Measurements from ENCODE around the gene DOCK4.
A peak's percentile ranks its signal among the peaks of the same experiment; 100 is the strongest.

The DOCK4 gene

DNA sequence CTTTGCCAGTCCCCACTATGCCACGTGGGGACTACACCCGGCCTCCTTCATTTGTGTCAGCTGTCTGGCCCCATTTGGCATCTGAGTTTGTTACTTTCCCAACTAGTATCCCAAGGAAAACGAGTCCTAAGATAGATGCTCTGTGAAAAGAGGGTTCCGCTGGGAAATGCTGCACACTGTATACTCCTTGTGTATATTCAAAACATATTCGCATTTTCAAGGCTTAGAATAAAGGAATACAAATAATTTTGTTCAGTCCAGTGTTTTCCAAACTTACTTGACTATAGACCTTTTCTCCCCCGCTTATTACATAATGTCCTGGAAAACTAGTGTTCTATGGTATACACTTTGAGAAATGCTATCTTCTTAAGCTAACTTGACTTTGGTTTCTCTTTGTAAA, 476.1 kb downstream of the DOCK4 start:
- DNase-seq (ENCODE audit: low read depth): no peak
- no peaks in the 10 kb centered on the region for H3K36me3 ChIP-seq (ENCODE audit: control insufficient read depth, insufficient read depth, low read length, severe bottlenecking)

DNA sequence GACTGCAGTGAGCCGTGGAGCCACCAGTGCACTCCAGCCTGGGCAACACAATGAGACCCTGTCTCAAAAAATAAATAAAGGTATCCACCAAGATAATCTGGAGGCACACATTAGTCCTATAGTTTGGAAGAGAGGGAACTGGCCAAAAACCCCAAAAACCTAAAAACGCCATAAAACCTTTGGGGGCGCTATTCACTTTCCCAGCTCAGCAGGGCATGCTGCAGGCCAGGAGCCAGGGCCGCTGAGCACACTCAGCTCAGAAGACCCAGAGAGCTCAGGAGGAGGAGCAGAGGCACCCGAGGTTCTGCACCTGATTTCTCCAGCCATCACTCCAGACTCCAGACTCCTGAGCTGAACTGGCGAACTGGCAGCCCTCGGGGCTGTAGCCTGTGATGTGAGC, 476.7 kb downstream of the DOCK4 start:
- no peak overlapping the region for H3K4me3 ChIP-seq (ENCODE audit: low read length)
- no peaks in the 10 kb centered on the region for H3K27me3 ChIP-seq (replicated peaks; ENCODE audit: control insufficient read depth, insufficient read depth, low read length)
- no peak overlapping the region for H3K9ac ChIP-seq (ENCODE audit: low read length)
- no peaks in the 10 kb centered on the region for H3K9me3 ChIP-seq (ENCODE audit: control insufficient read depth, low read length)
- no peaks in the 10 kb centered on the region for H3K36me3 ChIP-seq (ENCODE audit: control insufficient read depth, insufficient read depth, low read length, severe bottlenecking)
- DNase-seq (ENCODE audit: low read depth): no peak
- H3K4me1 ChIP-seq (ENCODE audit: control insufficient read depth, insufficient read depth, low read length): no peaks in the 10 kb centered on the region

More for the DNA sequence above, 476.1 kb downstream of the DOCK4 start:
- Histone ChIP-seq H3K4me1 (ENCODE audit: control insufficient read depth, insufficient read depth, low read length) (peaks cover 2% of the 10 kb centered on the region), H3K4me3 (ENCODE audit: low read length) (no peak overlapping the region), H3K27me3 (replicated peaks; ENCODE audit: control insufficient read depth, insufficient read depth, low read length) (no peaks in the 10 kb centered on the region), H3K9ac (ENCODE audit: low read length) (no peak overlapping the region), H3K9me3 (ENCODE audit: control insufficient read depth, low read length) (no peaks in the 10 kb centered on the region)

GRCh38 chr7:111728635-111728995, 477.6 kb downstream of the DOCK4 start:
- Histone ChIP-seq H3K9me3 (ENCODE audit: control insufficient read depth, low read length) (no peaks in the 10 kb centered on the region), H3K36me3 (ENCODE audit: control insufficient read depth, insufficient read depth, low read length, severe bottlenecking) (no peaks in the 10 kb centered on the region), H3K4me1 (ENCODE audit: control insufficient read depth, insufficient read depth, low read length) (no peaks in the 10 kb centered on the region), H3K4me3 (ENCODE audit: low read length) (no peak overlapping the region), H3K9ac (ENCODE audit: low read length) (no peak overlapping the region), H3K27me3 (replicated peaks; ENCODE audit: control insufficient read depth, insufficient read depth, low read length) (no peaks in the 10 kb centered on the region)
- no peak for DNase-seq (ENCODE audit: low read depth)

DNA sequence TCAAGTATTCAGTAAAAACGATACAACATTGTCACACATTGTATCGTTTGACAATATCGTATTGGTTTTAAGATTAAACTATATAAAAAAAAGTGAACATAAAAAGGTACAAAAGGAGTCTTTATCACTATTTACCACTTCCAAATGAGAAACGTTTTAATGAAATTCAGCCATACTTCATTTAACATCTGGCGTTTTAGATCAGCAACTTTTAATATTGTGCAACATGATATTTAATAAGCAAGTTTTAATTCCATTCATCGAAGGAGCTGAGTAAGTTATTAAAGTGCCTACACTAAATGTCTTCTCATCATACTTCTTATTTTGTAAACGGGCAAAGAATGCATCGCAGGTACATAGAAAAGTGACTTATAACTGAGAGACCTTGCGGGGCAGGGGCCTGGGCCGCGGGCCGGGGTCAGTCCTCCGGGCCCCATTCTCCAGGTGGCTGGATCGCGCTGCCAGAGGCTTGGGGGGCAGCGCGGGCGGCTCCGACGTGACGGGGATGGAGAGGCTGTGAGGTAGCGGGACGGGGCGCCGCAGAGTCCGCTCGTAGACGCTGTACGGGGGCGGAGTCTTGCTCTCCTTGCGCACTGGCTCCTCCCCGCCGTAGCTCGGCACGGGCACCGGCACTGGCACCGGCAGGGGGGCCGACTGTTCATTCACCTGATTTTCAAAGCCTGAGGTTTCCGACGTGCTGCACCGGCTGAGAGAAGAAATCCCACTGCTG, 478.1 kb downstream of the DOCK4 start:
- no peaks in the 10 kb centered on the region for H3K36me3 ChIP-seq (ENCODE audit: control insufficient read depth, insufficient read depth, low read length, severe bottlenecking)
- no peak for DNase-seq (ENCODE audit: low read depth)
- H3K9ac ChIP-seq (ENCODE audit: low read length): no peak overlapping the region
- no peaks in the 10 kb centered on the region for H3K4me1 ChIP-seq (ENCODE audit: control insufficient read depth, insufficient read depth, low read length)
- no peak overlapping the region for H3K4me3 ChIP-seq (ENCODE audit: low read length)
- H3K9me3 ChIP-seq (ENCODE audit: control insufficient read depth, low read length): no peaks in the 10 kb centered on the region
- no peaks in the 10 kb centered on the region for H3K27me3 ChIP-seq (replicated peaks; ENCODE audit: control insufficient read depth, insufficient read depth, low read length)

GRCh38 chr7:111718886-111719285, 487.3 kb downstream of the DOCK4 start:
- DNase-seq (ENCODE audit: low read depth): no peak
- no peak overlapping the region for H3K9ac ChIP-seq (ENCODE audit: low read length)
- H3K4me1 ChIP-seq (ENCODE audit: control insufficient read depth, insufficient read depth, low read length): no peaks in the 10 kb centered on the region
- no peaks in the 10 kb centered on the region for H3K27me3 ChIP-seq (replicated peaks; ENCODE audit: control insufficient read depth, insufficient read depth, low read length)
- peaks cover 11% of the 10 kb centered on the region for H3K9me3 ChIP-seq (ENCODE audit: control insufficient read depth, low read length)
- no peak overlapping the region for H3K4me3 ChIP-seq (ENCODE audit: low read length)
- H3K36me3 ChIP-seq (ENCODE audit: control insufficient read depth, insufficient read depth, low read length, severe bottlenecking): no peaks in the 10 kb centered on the region

DNA sequence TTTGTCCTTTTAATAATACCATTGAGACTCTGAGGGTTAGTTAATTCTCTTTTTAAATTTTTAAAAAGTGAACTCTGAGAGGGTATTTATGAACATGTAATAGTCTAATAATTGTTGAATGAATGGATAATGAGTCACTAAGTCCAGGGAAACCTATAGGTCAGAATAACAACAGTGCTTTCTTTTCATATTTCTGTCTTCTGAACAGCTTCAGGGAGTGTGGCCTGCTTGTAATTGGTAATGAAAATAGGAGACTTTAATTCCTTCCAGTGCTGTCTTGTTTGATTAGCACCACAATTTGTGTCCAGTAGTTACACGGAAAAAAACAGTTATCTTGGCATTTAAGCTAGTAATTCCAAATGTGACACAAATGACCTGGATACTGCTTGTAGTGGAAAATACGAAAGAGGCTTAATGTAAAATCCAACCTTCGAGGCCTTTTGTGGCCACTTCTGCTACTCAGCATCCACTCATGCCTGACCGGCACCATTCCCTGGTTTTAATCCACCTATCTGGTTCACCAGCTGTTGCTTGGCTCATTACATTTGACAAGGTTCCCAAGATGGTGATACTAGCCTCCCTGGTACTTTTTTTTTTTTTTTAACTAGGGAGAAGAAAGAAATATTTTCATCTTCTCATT, 494.7 kb downstream of the DOCK4 start:
- DNase-seq (ENCODE audit: low read depth): no peak
- H3K4me1 ChIP-seq (ENCODE audit: control insufficient read depth, insufficient read depth, low read length): no peaks in the 10 kb centered on the region

DNA sequence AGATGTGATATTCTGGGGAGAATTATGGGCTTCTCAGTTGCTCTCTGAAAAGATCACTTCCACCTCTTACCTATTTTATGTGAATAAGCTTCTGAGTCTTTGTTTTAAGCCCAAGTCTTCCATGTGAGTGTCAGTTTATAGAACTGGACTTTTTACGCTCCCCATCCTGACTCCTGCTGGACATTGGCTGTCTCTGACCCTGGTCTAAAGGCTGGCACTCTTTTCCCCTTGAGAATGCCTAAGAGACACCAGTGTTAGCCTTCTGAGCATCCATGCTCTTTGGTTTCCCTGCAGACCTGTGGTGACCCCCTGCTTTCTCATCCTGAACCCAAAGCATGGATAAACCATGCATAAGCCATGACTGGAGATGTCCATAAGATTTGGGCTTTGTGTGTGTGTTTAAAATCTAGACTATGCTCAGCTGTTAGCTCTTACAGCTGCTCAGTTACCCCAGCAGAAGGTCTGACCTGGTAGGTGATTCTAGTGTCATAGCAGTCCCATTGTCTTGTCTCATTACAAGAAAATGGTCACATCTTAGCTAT, 495.3 kb downstream of the DOCK4 start:
- no peak for DNase-seq (ENCODE audit: low read depth)
- no peak overlapping the region for H3K4me3 ChIP-seq (ENCODE audit: low read length)
- no peak overlapping the region for H3K9ac ChIP-seq (ENCODE audit: low read length)
- no peaks in the 10 kb centered on the region for H3K4me1 ChIP-seq (ENCODE audit: control insufficient read depth, insufficient read depth, low read length)
- H3K36me3 ChIP-seq (ENCODE audit: control insufficient read depth, insufficient read depth, low read length, severe bottlenecking): no peaks in the 10 kb centered on the region
- H3K9me3 ChIP-seq (ENCODE audit: control insufficient read depth, low read length): no peaks in the 10 kb centered on the region
- no peaks in the 10 kb centered on the region for H3K27me3 ChIP-seq (replicated peaks; ENCODE audit: control insufficient read depth, insufficient read depth, low read length)

More for the DNA sequence above, 494.7 kb downstream of the DOCK4 start:
- no peak overlapping the region for H3K9ac ChIP-seq (ENCODE audit: low read length)
- no peaks in the 10 kb centered on the region for H3K9me3 ChIP-seq (ENCODE audit: control insufficient read depth, low read length)
- H3K27me3 ChIP-seq (replicated peaks; ENCODE audit: control insufficient read depth, insufficient read depth, low read length): no peaks in the 10 kb centered on the region
- H3K4me3 ChIP-seq (ENCODE audit: low read length): no peak overlapping the region
- H3K36me3 ChIP-seq (ENCODE audit: control insufficient read depth, insufficient read depth, low read length, severe bottlenecking): no peaks in the 10 kb centered on the region

GRCh38 chr7:111708072-111708471, 498.1 kb downstream of the DOCK4 start:
- H3K4me1 ChIP-seq (ENCODE audit: control insufficient read depth, insufficient read depth, low read length): no peaks in the 10 kb centered on the region
- DNase-seq (ENCODE audit: low read depth): no peak
- no peaks in the 10 kb centered on the region for H3K27me3 ChIP-seq (replicated peaks; ENCODE audit: control insufficient read depth, insufficient read depth, low read length)
- H3K36me3 ChIP-seq (ENCODE audit: control insufficient read depth, insufficient read depth, low read length, severe bottlenecking): no peaks in the 10 kb centered on the region
- H3K9me3 ChIP-seq (ENCODE audit: control insufficient read depth, low read length): peaks cover 4% of the 10 kb centered on the region
- H3K4me3 ChIP-seq (ENCODE audit: low read length): no peak overlapping the region
- H3K9ac ChIP-seq (ENCODE audit: low read length): no peak overlapping the region

DNA sequence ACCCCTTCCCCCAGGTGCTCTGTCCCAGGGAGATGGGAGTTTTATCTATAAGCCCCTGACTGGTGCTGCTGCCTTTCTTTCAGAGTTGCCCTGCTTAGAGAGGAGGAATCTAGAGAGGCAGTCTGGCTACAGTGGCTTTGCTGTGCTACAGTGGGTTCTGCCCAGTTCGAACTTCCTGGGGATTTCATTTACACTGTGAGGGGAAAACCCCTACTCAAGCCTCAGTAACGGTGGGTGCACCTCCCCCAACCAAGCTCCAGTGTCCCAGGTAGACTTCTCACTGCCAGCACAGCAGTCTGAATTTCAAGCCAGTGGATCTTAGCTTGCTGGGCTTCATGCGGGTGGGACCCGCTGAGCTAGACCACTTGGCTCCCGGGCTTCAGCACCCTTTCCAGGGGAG, 500.4 kb downstream of the DOCK4 start:
- Histone ChIP-seq H3K4me1 (ENCODE audit: control insufficient read depth, insufficient read depth, low read length) (no peaks in the 10 kb centered on the region), H3K27me3 (replicated peaks; ENCODE audit: control insufficient read depth, insufficient read depth, low read length) (no peaks in the 10 kb centered on the region), H3K4me3 (ENCODE audit: low read length) (no peak overlapping the region), H3K36me3 (ENCODE audit: control insufficient read depth, insufficient read depth, low read length, severe bottlenecking) (no peaks in the 10 kb centered on the region), H3K9me3 (ENCODE audit: control insufficient read depth, low read length) (peaks cover 4% of the 10 kb centered on the region), H3K9ac (ENCODE audit: low read length) (no peak overlapping the region)
- DNase-seq (ENCODE audit: low read depth): no peak

DNA sequence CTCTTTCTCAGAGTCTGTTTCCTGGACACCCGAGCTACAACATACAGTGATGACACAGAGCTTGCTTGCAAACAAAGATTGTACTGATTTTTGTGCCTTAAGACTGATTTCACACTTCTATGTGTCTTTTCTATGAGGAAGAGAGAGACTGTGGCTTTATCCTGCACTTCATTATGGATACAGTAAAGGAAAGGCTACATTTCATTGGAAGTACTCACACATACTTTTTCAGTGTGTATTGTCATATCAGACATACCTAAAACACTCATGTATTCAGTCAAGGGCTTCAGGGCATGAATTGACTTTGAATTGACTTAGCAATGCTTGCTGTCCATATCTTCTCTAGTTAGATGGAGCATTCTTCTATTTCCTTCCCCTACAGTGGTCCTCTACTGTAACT, 508.4 kb downstream of the DOCK4 start:
- no peak overlapping the region for H3K9ac ChIP-seq (ENCODE audit: low read length)
- H3K9me3 ChIP-seq (ENCODE audit: control insufficient read depth, low read length): no peaks in the 10 kb centered on the region
- DNase-seq (ENCODE audit: low read depth): peak; percentile 27
- no peak overlapping the region for H3K4me3 ChIP-seq (ENCODE audit: low read length)
- no peaks in the 10 kb centered on the region for H3K4me1 ChIP-seq (ENCODE audit: control insufficient read depth, insufficient read depth, low read length)
- no peaks in the 10 kb centered on the region for H3K27me3 ChIP-seq (replicated peaks; ENCODE audit: control insufficient read depth, insufficient read depth, low read length)
- no peaks in the 10 kb centered on the region for H3K36me3 ChIP-seq (ENCODE audit: control insufficient read depth, insufficient read depth, low read length, severe bottlenecking)

GRCh38 chr7:111694376-111694775, 511.8 kb downstream of the DOCK4 start:
- Histone ChIP-seq H3K4me1 (ENCODE audit: control insufficient read depth, insufficient read depth, low read length) (no peaks in the 10 kb centered on the region), H3K9me3 (ENCODE audit: control insufficient read depth, low read length) (no peaks in the 10 kb centered on the region), H3K27me3 (replicated peaks; ENCODE audit: control insufficient read depth, insufficient read depth, low read length) (no peaks in the 10 kb centered on the region), H3K36me3 (ENCODE audit: control insufficient read depth, insufficient read depth, low read length, severe bottlenecking) (no peaks in the 10 kb centered on the region), H3K4me3 (ENCODE audit: low read length) (no peak overlapping the region), H3K9ac (ENCODE audit: low read length) (no peak overlapping the region)
- no peak for DNase-seq (ENCODE audit: low read depth)
